Hematopoietic multipotent progenitor cell treated with erythropoietin and hydrocortisone succinate and interleukin-3 and kit ligand, for 15 days (in vitro differentiated cells): ENCODE results near the gene PROZ.

Experiments
- DNase-seq: peaks from one replicate; pipeline ENCODE4 v3.0.0-alpha.2; 2015; ENCODE audit warnings: low spot score

The PROZ gene

GRCh38 chr13:113178070-113178895, 19.8 kb downstream of the PROZ start:
- DNase-seq: no peak

GRCh38 chr13:113178896-113179167, 20.4 kb downstream of the PROZ start:
- DNase-seq: no peak

GRCh38 chr13:113179374-113180230, 21.2 kb downstream of the PROZ start:
- DNase-seq: no peak

GRCh38 chr13:113182046-113182445, 23.6 kb downstream of the PROZ start:
- no peak for DNase-seq

- no peak for DNase-seq
Measured at GRCh38 chr13:113183450-113184129, 25.1 kb downstream of the PROZ start.

GRCh38 chr13:113184568-113185440, 26.4 kb downstream of the PROZ start:
- no peak for DNase-seq

- no peak for DNase-seq
Measured at GRCh38 chr13:113186061-113186900, 27.8 kb downstream of the PROZ start.

- DNase-seq: peak; percentile 89
Measured at GRCh38 chr13:113187263-113187669, 28.8 kb downstream of the PROZ start.

- DNase-seq: no peak
Measured at GRCh38 chr13:113187883-113188665, 29.6 kb downstream of the PROZ start.

- DNase-seq: no peak
Measured at GRCh38 chr13:113190181-113190580, 31.7 kb downstream of the PROZ start.

GRCh38 chr13:113192279-113192678, 33.8 kb downstream of the PROZ start:
- DNase-seq: no peak

- DNase-seq: no peak
Measured at GRCh38 chr13:113192902-113193301, 34.5 kb downstream of the PROZ start.

- no peak for DNase-seq
Measured at GRCh38 chr13:113195360-113195759, 36.9 kb downstream of the PROZ start.

- no peak for DNase-seq
Measured at GRCh38 chr13:113196970-113197737, 38.7 kb downstream of the PROZ start.

GRCh38 chr13:113201815-113202214, 43.4 kb downstream of the PROZ start:
- no peak for DNase-seq

- no peak for DNase-seq
Measured at GRCh38 chr13:113202912-113203311, 44.5 kb downstream of the PROZ start.

GRCh38 chr13:113203507-113204377, 45.3 kb downstream of the PROZ start:
- DNase-seq: no peak

GRCh38 chr13:113204378-113204734, 45.9 kb downstream of the PROZ start:
- no peak for DNase-seq
